C4-2B (cell line): ENCODE measurements around the gene NUB1.

Experiments
- ZFX ChIP-seq: fragments of 450-650 bp; IDR thresholded peaks from 2 replicates; pipeline ENCODE4 v1.6.1; 2017
- TF ChIP-seq, protein P1 (sequence below): fragments of 450-650 bp; conservative IDR thresholded peaks from 2 replicates; pipeline ENCODE4 v1.5.1; 2017; ENCODE audit warnings: mild to moderate bottlenecking

DNA sequence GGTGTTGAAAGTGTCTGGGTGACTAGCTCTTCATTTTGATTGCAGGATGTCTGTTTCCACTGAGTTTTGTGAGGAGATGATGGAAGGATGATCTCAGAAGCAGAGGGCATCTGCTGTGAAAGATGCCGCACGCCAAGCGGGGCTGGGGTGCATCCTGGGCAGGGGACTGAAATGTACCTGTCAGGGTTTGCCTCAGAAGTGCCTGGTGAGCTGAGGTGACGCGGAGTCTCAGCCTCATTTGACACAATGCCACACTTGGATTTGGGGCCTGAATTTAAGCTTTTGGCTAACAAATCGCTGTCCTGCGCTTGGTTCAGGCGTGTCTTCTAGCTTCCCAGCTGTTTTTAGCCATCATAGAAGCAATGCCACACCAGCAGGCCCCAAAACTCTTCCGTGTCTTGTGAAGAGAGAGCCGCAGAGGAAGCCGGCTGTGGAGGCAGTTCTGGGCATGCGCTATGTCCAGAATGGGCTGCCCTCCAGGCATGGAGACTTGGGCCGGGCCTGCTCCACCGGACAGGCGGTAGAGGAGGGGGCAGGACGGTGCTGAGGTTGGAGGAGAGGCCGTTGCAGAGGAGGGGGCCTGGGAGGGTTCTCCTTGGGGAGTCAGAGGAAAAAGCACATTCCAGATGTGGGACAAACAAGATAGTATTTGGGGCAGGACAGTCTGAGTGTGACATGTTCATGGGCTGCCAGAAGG lies 37.0 kb downstream of the NUB1 start:
- TF ChIP-seq, protein P1, sequence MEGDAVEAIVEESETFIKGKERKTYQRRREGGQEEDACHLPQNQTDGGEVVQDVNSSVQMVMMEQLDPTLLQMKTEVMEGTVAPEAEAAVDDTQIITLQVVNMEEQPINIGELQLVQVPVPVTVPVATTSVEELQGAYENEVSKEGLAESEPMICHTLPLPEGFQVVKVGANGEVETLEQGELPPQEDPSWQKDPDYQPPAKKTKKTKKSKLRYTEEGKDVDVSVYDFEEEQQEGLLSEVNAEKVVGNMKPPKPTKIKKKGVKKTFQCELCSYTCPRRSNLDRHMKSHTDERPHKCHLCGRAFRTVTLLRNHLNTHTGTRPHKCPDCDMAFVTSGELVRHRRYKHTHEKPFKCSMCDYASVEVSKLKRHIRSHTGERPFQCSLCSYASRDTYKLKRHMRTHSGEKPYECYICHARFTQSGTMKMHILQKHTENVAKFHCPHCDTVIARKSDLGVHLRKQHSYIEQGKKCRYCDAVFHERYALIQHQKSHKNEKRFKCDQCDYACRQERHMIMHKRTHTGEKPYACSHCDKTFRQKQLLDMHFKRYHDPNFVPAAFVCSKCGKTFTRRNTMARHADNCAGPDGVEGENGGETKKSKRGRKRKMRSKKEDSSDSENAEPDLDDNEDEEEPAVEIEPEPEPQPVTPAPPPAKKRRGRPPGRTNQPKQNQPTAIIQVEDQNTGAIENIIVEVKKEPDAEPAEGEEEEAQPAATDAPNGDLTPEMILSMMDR: no peak
- TF ChIP-seq ZFX: no peak
